K562 (cell line): Measurements from ENCODE around the gene LHB. TPM values are rescaled to one million over a fixed set of nuclear protein-coding genes. Genes with fewer than 3 reads are reported as not detected.

Experiments used
- BCLAF1 ChIP-seq, 2 experiments: fragments of 450-650 bp in 1 of 2; IDR thresholded peaks; 2 replicates each; pipeline ENCODE4 v1.6.1; 2011 to 2017; ENCODE audit warnings: low read depth in 2 of 2, antibody characterized with exemption in 1 of 2, borderline replicate concordance in 1 of 2, low read length in 1 of 2, mild to moderate bottlenecking in 1 of 2, mixed read lengths in 1 of 2; ENCODE audit not compliant: control insufficient read depth in 1 of 2
- CTCF ChIP-seq, 3 experiments: IDR thresholded peaks in 2 of 3; conservative IDR thresholded peaks in 1 of 3; 2 replicates each; pipeline ENCODE4 v1.5.1; 2011 to 2012; ENCODE audit warnings: low read length in 3 of 3, mild to moderate bottlenecking in 3 of 3, control low read depth in 2 of 3, improper control_type of control experiment in 1 of 3, inconsistent platforms in 1 of 3, low read depth in 1 of 3, mixed read lengths in 1 of 3, moderate library complexity in 1 of 3; ENCODE audit not compliant: insufficient read depth in 2 of 3
- FOXA3 ChIP-seq, 2 experiments: fragments of 450-650 bp in 1 of 2; sonication (generic) in 1 of 2; formaldehyde crosslinking; IDR thresholded peaks in 1 of 2; conservative IDR thresholded peaks in 1 of 2; 2 replicates each; pipeline versions ENCODE4 v1.4.0 to v1.8.0; 2020 to 2022; ENCODE audit warnings: mild to moderate bottlenecking in 2 of 2, missing genetic modification reagents in 1 of 2
- PML ChIP-seq: IDR thresholded peaks from 2 replicates; pipeline ENCODE4 v1.6.1; 2012; ENCODE audit warnings: low read length, inconsistent platforms
- PTRF ChIP-seq: fragments of 450-650 bp; IDR thresholded peaks from 2 replicates; pipeline ENCODE4 v1.6.1; 2016; ENCODE audit warnings: mild to moderate bottlenecking, missing genetic modification characterization, missing compliant biosample characterization
- SPI1 ChIP-seq: IDR thresholded peaks from 2 replicates; pipeline ENCODE4 v1.6.1; 2011; ENCODE audit warnings: low read depth, low read length, control low read depth, borderline replicate concordance
- ZNF395 ChIP-seq: fragments of 200-800 bp; sonication (Bioruptor generic); IDR thresholded peaks from 2 replicates; pipeline ENCODE4 v1.6.1; 2017; ENCODE audit warnings: missing genetic modification characterization, missing compliant biosample characterization
- ZNF830 ChIP-seq: fragments of 250-450 bp; sonication (Bioruptor Pico); IDR thresholded peaks from 2 replicates; pipeline ENCODE4 v1.5.0; 2021; ENCODE audit warnings: mild to moderate bottlenecking
- ZZZ3 ChIP-seq: fragments of 450-650 bp; IDR thresholded peaks from 2 replicates; pipeline ENCODE4 v1.6.1; 2016; ENCODE audit warnings: antibody characterized with exemption, mild to moderate bottlenecking, moderate library complexity
- polyA plus RNA-seq, 8 experiments: library from polyadenylated mRNA; depleted of rRNA in 4 of 8; stranded (reverse) in 5 of 8; unstranded in 3 of 8; fragments of >200 nt; fragmentation: Nextera tagmentation in 2 of 8; fragmentation: Illumina TruSeq in 1 of 8; extraction: Ambion mirVana in 2 of 8; extraction: Trizol in 1 of 8; gene quantifications; 2 replicates each; pipeline versions ENCODE4 v1.2.1 to v1.2.3, GENCODE V29; 2011 to 2014; ENCODE audit warnings: inconsistent platforms in 1 of 8, missing spikeins in 1 of 8
- total RNA-seq, 7 experiments: library from RNA; depleted of rRNA in 6 of 7; stranded (reverse); fragments of >200 nt in 6 of 7; fragmentation: Illumina TruSeq in 2 of 7; extraction: Trizol in 2 of 7; gene quantifications; 2 replicates each; pipeline versions ENCODE4 v1.2.1 to v1.2.3, GENCODE V29; 2011 to 2021; ENCODE audit warnings: low replicate concordance in 1 of 7
- TF ChIP-seq, protein P1 (sequence below), 2 experiments: IDR thresholded peaks; 2 replicates each; pipeline ENCODE4 v1.6.1; 2012; ENCODE audit warnings: improper control_type of control experiment in 2 of 2, low read depth in 2 of 2, low read length in 2 of 2, borderline replicate concordance in 1 of 2

LHB gene
- total and polyA plus RNA-seq, 9 of the 15 experiments (the other 6 are each of a cell fraction or from before 2014, with no cell fraction given): 0.54 TPM; not detected in 8

DNA sequence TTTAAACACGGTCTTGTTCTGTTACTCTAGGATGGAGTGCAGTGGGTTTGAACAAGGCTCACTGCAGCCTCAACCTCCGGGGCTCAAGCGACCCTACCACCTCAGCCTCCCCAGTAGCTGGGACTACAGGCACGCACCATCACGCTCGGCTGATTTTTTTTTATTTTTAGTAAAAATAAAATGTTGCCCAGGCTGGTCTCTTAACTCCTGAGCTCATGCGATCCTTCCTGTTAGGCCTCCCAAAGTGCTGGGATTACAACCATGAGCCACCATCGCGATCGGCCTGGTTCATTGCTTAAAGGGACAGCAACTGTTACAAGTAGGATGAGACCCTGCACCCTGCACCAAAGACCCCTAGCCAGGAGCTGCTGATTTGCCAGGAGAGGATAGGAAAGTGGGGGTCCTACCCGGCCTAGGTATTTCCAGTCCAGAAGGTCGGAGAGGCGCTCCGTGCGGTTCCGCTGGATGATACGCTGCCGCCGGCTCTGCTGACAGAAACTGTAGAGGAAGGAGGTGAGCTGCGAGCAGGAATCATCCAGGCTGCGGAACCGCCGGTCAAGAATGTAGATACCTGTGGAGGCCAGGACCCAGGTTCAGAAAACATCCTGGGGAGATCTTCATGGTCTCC, 46.6 kb downstream of the LHB start (continued):
- no peak for TF ChIP-seq ZNF395
- TF ChIP-seq, protein P1, sequence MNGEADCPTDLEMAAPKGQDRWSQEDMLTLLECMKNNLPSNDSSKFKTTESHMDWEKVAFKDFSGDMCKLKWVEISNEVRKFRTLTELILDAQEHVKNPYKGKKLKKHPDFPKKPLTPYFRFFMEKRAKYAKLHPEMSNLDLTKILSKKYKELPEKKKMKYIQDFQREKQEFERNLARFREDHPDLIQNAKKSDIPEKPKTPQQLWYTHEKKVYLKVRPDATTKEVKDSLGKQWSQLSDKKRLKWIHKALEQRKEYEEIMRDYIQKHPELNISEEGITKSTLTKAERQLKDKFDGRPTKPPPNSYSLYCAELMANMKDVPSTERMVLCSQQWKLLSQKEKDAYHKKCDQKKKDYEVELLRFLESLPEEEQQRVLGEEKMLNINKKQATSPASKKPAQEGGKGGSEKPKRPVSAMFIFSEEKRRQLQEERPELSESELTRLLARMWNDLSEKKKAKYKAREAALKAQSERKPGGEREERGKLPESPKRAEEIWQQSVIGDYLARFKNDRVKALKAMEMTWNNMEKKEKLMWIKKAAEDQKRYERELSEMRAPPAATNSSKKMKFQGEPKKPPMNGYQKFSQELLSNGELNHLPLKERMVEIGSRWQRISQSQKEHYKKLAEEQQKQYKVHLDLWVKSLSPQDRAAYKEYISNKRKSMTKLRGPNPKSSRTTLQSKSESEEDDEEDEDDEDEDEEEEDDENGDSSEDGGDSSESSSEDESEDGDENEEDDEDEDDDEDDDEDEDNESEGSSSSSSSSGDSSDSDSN (IDR thresholded peaks at IDR 0.05; ENCODE audit: borderline replicate concordance in 1 of 2, low read depth in 2 of 2, low read length in 2 of 2): no peak
- TF ChIP-seq FOXA3 (CRISPR knock-in tag; conservative IDR thresholded peaks at IDR 0.05 in 1 of 2, IDR thresholded peaks at IDR 0.05 in 1 of 2): no peak
- no peak for TF ChIP-seq ZZZ3
- peak; percentile 47; the same call in 1 of the 2 replicates for TF ChIP-seq PML
- no peak for TF ChIP-seq PTRF (tag)
- TF ChIP-seq BCLAF1 (IDR thresholded peaks at IDR 0.05; ENCODE audit: borderline replicate concordance in 1 of 2, control insufficient read depth in 1 of 2, low read depth in 2 of 2, low read length in 1 of 2): 0 out of 4 replicates have a peak, but pooled peaks of 1 of the 2 experiments have one; percentile 61
- no peak for TF ChIP-seq SPI1
- TF ChIP-seq CTCF (IDR thresholded peaks at IDR 0.05 in 2 of 3, conservative IDR thresholded peaks at IDR 0.05 in 1 of 3; ENCODE audit: insufficient read depth in 2 of 3, low read depth in 1 of 3, low read length in 3 of 3): no peak
- no peak for TF ChIP-seq ZNF830 (CRISPR knock-in tag)
